Natural killer cell (primary cell): ENCODE results near the gene MORC2. TPM values are rescaled to one million over a fixed set of nuclear protein-coding genes. Genes with fewer than 3 reads are reported as not detected.

Experiments
- ATAC-seq, 3 donors: fragments of 150-1000 bp in 2 of 3; fragments of 200-7000 bp in 1 of 3; cut with Tn5 transposase; 1 replicate in 1 of 3; 2 replicates in 2 of 3; pipeline ENCODE4 v1.10.0; 2021; ENCODE audit warnings: mild to moderate bottlenecking in 2 of 3, moderate library complexity in 2 of 3
- DNase-seq, 2 donors: peaks; one replicate each; pipeline versions ENCODE4 v3.0.0 to v3.0.0-alpha.2; 2013 to 2021; ENCODE audit warnings: mixed read lengths in 1 of 2
- H3K27ac ChIP-seq: one replicate; pipeline ENCODE4 v1.5.1; 2013; ENCODE audit warnings: mild to moderate bottlenecking, low read length
- H3K27me3 ChIP-seq: one replicate; pipeline ENCODE4 v1.6.1; 2013; ENCODE audit warnings: low read length; ENCODE audit not compliant: control insufficient read depth, insufficient read depth
- H3K36me3 ChIP-seq: one replicate; pipeline ENCODE4 v1.6.1; 2013; ENCODE audit warnings: low read length; ENCODE audit not compliant: control insufficient read depth, insufficient read depth
- H3K4me1 ChIP-seq: one replicate; pipeline ENCODE4 v1.6.1; 2013; ENCODE audit warnings: low read length; ENCODE audit not compliant: control insufficient read depth, insufficient read depth
- H3K4me3 ChIP-seq: one replicate; pipeline ENCODE4 v1.5.1; 2013; ENCODE audit warnings: low read length
- H3K9me3 ChIP-seq: one replicate; pipeline ENCODE4 v1.6.1; 2013; ENCODE audit warnings: low read length; ENCODE audit not compliant: control insufficient read depth, insufficient read depth
- H3K27ac Mint-ChIP-seq, 2 donors: one replicate each; pipeline ENCODE4 v1.8.0; 2022; ENCODE audit warnings: mild to moderate bottlenecking in 2 of 2, mixed read lengths in 2 of 2, moderate library complexity in 1 of 2
- H3K27me3 Mint-ChIP-seq, 2 donors: one replicate each; pipeline ENCODE4 v1.8.0; 2022; ENCODE audit warnings: low read depth in 2 of 2, mixed read lengths in 2 of 2
- H3K36me3 Mint-ChIP-seq: one replicate; pipeline ENCODE4 v1.8.0; 2022; ENCODE audit warnings: mixed read lengths
- H3K4me1 Mint-ChIP-seq, 2 donors: one replicate each; pipeline ENCODE4 v1.8.0; 2022; ENCODE audit warnings: mixed read lengths in 2 of 2
- H3K4me3 Mint-ChIP-seq: one replicate; pipeline ENCODE4 v1.8.0; 2022; ENCODE audit warnings: mild to moderate bottlenecking, moderate library complexity, mixed read lengths
- H3K9me3 Mint-ChIP-seq, 2 donors: one replicate each; pipeline ENCODE4 v1.8.0; 2022; ENCODE audit warnings: mixed read lengths in 2 of 2
- CTCF ChIP-seq: fragments of 200-600 bp; IDR thresholded peaks from one replicate; pipeline ENCODE4 v1.8.0; 2022; ENCODE audit warnings: antibody characterized with exemption
- WGBS: methylation state at CpG from one replicate; pipeline ENCODE4 v1.1.7; 2013; ENCODE audit warnings: missing lambda C conversion rate; ENCODE audit not compliant: insufficient coverage; 5-methylcytosine and 5-hydroxymethylcytosine counted together
- intact Hi-C: fragments of 100-400 bp; cut with micrococcal nuclease; formaldehyde crosslinking; loops from one replicate; pipeline ENCODE4 v1.14.2; 2022
- total RNA-seq, 4 donors: library from RNA; stranded (reverse); fragments of 120-200 nt in 1 of 4; gene quantifications; one replicate each; pipeline versions ENCODE4 v1.2.3 to v1.2.4, GENCODE V29; 2013 to 2022

Gene MORC2
- total RNA-seq, 3 donors from 2014 or later (not counting 1 experiment from before 2014, with no cell fraction given), result 15.3 to 19.7 (median 16.4) TPM

- no peak overlapping the region for H3K4me3 ChIP-seq
- H3K36me3 ChIP-seq, result no peaks in the 10 kb centered on the region
- Mint-ChIP-seq H3K27me3 (no peaks in the 10 kb centered on the region), H3K36me3 (no peaks in the 10 kb centered on the region), H3K4me3 (no peak overlapping the region), H3K9me3 (no peaks in the 10 kb centered on the region), H3K4me1 (no peaks in the 10 kb centered on the region), H3K27ac (no peak overlapping the region)
- H3K4me1 ChIP-seq, result no peaks in the 10 kb centered on the region
- no peaks in the 10 kb centered on the region for H3K9me3 ChIP-seq
- DNase-seq (no peak), ATAC-seq (no peak)
- H3K27me3 ChIP-seq, result no peaks in the 10 kb centered on the region
- TF ChIP-seq CTCF, result no peak
- intact Hi-C loops, result no loop called here
- H3K27ac ChIP-seq, result no peak overlapping the region
- WGBS, result 71% methylated on average over 16 of the region's 16 CpGs
Measured at GRCh38 chr22:30878516-30879414, 89.8 kb downstream of the MORC2 start.

GRCh38 chr22:30877662-30878515, 90.7 kb downstream of the MORC2 start:
- no peak for DNase-seq
- no peak for TF ChIP-seq CTCF
- no peaks in the 10 kb centered on the region for H3K27me3 ChIP-seq
- no peaks in the 10 kb centered on the region for H3K9me3 Mint-ChIP-seq
- intact Hi-C loops, result no loop called here
- no peak overlapping the region for H3K4me3 ChIP-seq
- H3K27me3 Mint-ChIP-seq, result no peaks in the 10 kb centered on the region
- 87% methylated on average over 15 of the region's 15 CpGs for WGBS
- H3K27ac ChIP-seq, result no peak overlapping the region
- H3K9me3 ChIP-seq, result no peaks in the 10 kb centered on the region
- H3K4me1 ChIP-seq, result no peaks in the 10 kb centered on the region
- H3K36me3 ChIP-seq, result no peaks in the 10 kb centered on the region
- H3K36me3 Mint-ChIP-seq, result no peaks in the 10 kb centered on the region
- no peak for ATAC-seq
- no peak overlapping the region for H3K27ac Mint-ChIP-seq
- H3K4me3 Mint-ChIP-seq, result no peak overlapping the region
- H3K4me1 Mint-ChIP-seq, result no peaks in the 10 kb centered on the region

GRCh38 chr22:30876915-30877553, 91.5 kb downstream of the MORC2 start:
- no peaks in the 10 kb centered on the region for H3K4me1 ChIP-seq
- H3K36me3 Mint-ChIP-seq, result no peaks in the 10 kb centered on the region
- no peak overlapping the region for H3K27ac ChIP-seq
- no peaks in the 10 kb centered on the region for H3K36me3 ChIP-seq
- H3K9me3 ChIP-seq, result no peaks in the 10 kb centered on the region
- H3K4me3 Mint-ChIP-seq, result no peak overlapping the region
- no peaks in the 10 kb centered on the region for H3K9me3 Mint-ChIP-seq
- intact Hi-C loops, result no loop called here
- TF ChIP-seq CTCF, result no peak
- no peaks in the 10 kb centered on the region for H3K27me3 Mint-ChIP-seq
- ATAC-seq (no peak), DNase-seq (no peak)
- H3K27ac Mint-ChIP-seq, result no peak overlapping the region
- H3K4me1 Mint-ChIP-seq, result no peaks in the 10 kb centered on the region
- WGBS, result 80% methylated on average over 9 of the region's 9 CpGs
- no peak overlapping the region for H3K4me3 ChIP-seq
- no peaks in the 10 kb centered on the region for H3K27me3 ChIP-seq
